GM12878 (cell line): ENCODE data around the gene DDIT3. TPM values are rescaled to one million over a fixed set of nuclear protein-coding genes. Genes with fewer than 3 reads are reported as not detected.

ENCODE experiments used
- ATAC-seq: fragments of 200-7000 bp; cut with Tn5 transposase; 3 replicates; pipeline ENCODE4 v1.9.1; 2020; ENCODE audit warnings: mild to moderate bottlenecking, moderate library complexity
- BruUV-seq: library from RNA; stranded (reverse); fragments of 400-500 nt; replicated peaks from 2 replicates; lab custom pipeline; 2021; lab: Mats Ljungman, UMichigan
- CTCF ChIA-PET: fragments of 300-600 bp; sonication (Branson Sonifier 250); formaldehyde crosslinking; extraction: SDS; loops from one replicate; lab custom pipeline; 2021; ENCODE audit warnings: inconsistent platforms; lab: Yijun Ruan, JAX
- POLR2A ChIA-PET: fragments of 350-600 bp; formaldehyde crosslinking; extraction: SDS; loops from one replicate; lab custom pipeline; 2021; ENCODE audit warnings: inconsistent platforms; lab: Charles Lee
- RAD21 ChIA-PET: fragments of 300-600 bp; sonication (Branson Sonifier 250); formaldehyde crosslinking; loops from one replicate; lab custom pipeline; 2023; ENCODE audit warnings: antibody characterized with exemption; ENCODE audit not compliant: unreplicated experiment; lab: Charles Lee
- SMC1A ChIA-PET: fragments of 300-600 bp; sonication (Branson Sonifier 250); formaldehyde crosslinking; loops from one replicate; lab custom pipeline; 2023; ENCODE audit not compliant: unreplicated experiment, uncharacterized antibody; lab: Charles Lee
- DNase-seq: peaks from one replicate; pipeline ENCODE4 v3.0.0-alpha.2; 2011; ENCODE audit warnings: low read depth, low spot score
- FAIRE-seq: peaks from 3 replicates; lab custom pipeline; 2011; peaks lifted over from hg19 to GRCh38; lab: Jason Lieb, UNC
- H2AFZ ChIP-seq: 2 replicates; pipeline ENCODE4 v1.6.0; 2011; ENCODE audit warnings: low read depth, low read length, control low read depth; ENCODE audit not compliant: control insufficient read depth
- H3K27ac ChIP-seq: 2 replicates; pipeline ENCODE4 v1.5.1; 2011; ENCODE audit warnings: control low read depth; ENCODE audit not compliant: control insufficient read depth, insufficient read depth
- H3K27me3 ChIP-seq, 2 experiments: replicated peaks in 1 of 2; 2 replicates each; pipeline versions ENCODE4 v1.6.0 to v1.6.1; 2011; ENCODE audit warnings: low read length in 1 of 2; ENCODE audit not compliant: control insufficient read depth in 2 of 2, insufficient read depth in 2 of 2
- H3K36me3 ChIP-seq, 2 experiments: 2 replicates each; pipeline ENCODE4 v1.5.1; 2011; ENCODE audit warnings: low read length in 1 of 2; ENCODE audit not compliant: control insufficient read depth in 2 of 2, insufficient read depth in 2 of 2
- H3K4me1 ChIP-seq: 2 replicates; pipeline ENCODE4 v1.6.1; 2011; ENCODE audit warnings: mild to moderate bottlenecking, low read length, moderate library complexity, mixed read lengths; ENCODE audit not compliant: control insufficient read depth, insufficient read depth
- H3K4me2 ChIP-seq: 2 replicates; pipeline ENCODE4 v1.6.0; 2011; ENCODE audit warnings: control low read depth; ENCODE audit not compliant: control insufficient read depth, insufficient read depth
- H3K4me3 ChIP-seq: fragments of 200-600 bp; sonication (generic); 2 replicates; pipeline ENCODE4 v1.5.1; 2016
- H3K79me2 ChIP-seq: 2 replicates; pipeline ENCODE4 v1.6.0; 2011; ENCODE audit warnings: low read length; ENCODE audit not compliant: control insufficient read depth, insufficient read depth
- H3K9ac ChIP-seq: 2 replicates; pipeline ENCODE4 v1.8.0; 2011; ENCODE audit warnings: low read length, control low read depth, mixed read lengths; ENCODE audit not compliant: control insufficient read depth, insufficient read depth
- H3K9me3 ChIP-seq: replicated peaks from 3 replicates; pipeline ENCODE4 v1.5.1; 2011; ENCODE audit warnings: mild to moderate bottlenecking, low read length; ENCODE audit not compliant: control insufficient read depth, insufficient read depth
- H4K20me1 ChIP-seq: 2 replicates; pipeline ENCODE4 v1.6.0; 2011; ENCODE audit not compliant: control insufficient read depth, insufficient read depth
- ESRRA ChIP-seq: IDR thresholded peaks from 2 replicates; pipeline ENCODE4 v1.6.1; 2012; ENCODE audit warnings: mild to moderate bottlenecking, low read length, improper control_type of control experiment
- ETV6 ChIP-seq, 2 experiments: fragments of 450-650 bp in 1 of 2; IDR thresholded peaks in 1 of 2; conservative IDR thresholded peaks in 1 of 2; 2 replicates each; pipeline ENCODE4 v1.6.1; 2014; ENCODE audit warnings: antibody characterized with exemption in 1 of 2, borderline replicate concordance in 1 of 2, low read depth in 1 of 2, mild to moderate bottlenecking in 1 of 2, moderate library complexity in 1 of 2
- POLR2A ChIP-seq: IDR thresholded peaks from 2 replicates; pipeline ENCODE4 v1.6.1; 2011; ENCODE audit warnings: low read depth, mild to moderate bottlenecking, low read length
- WGBS: methylation state at CpG from one replicate; pipeline ENCODE4 v1.1.6; 2016; ENCODE audit warnings: low lambda C conversion rate; ENCODE audit not compliant: insufficient replicate concordance, insufficient coverage; ENCODE audit errors: missing lambda C conversion rate; 5-methylcytosine and 5-hydroxymethylcytosine counted together
- in situ Hi-C: fragments of 300-500 bp; cut with MboI; formaldehyde crosslinking; loops from 9 replicates; pipeline ENCODE4 v1.14.3; 2018; ENCODE audit warnings: mixed read lengths
- intact Hi-C: fragments of 100-400 bp; cut with micrococcal nuclease; formaldehyde crosslinking; loops from one replicate; pipeline ENCODE4 v1.14.2; 2022; ENCODE audit not compliant: unreplicated experiment
- polyA plus RNA-seq, 11 experiments: library from polyadenylated mRNA; depleted of rRNA in 4 of 11; unstranded in 6 of 11; stranded (reverse) in 5 of 11; fragments of >200 nt; fragmentation: Nextera tagmentation in 4 of 11; fragmentation: Illumina TruSeq in 1 of 11; extraction: Ambion mirVana in 4 of 11; extraction: Trizol in 1 of 11; gene quantifications; 1 replicate in 1 of 11; 2 replicates in 10 of 11; pipeline versions ENCODE4 v1.2.1 to v1.2.3, GENCODE V29; 2011 to 2016; ENCODE audit warnings: inconsistent platforms in 2 of 11, missing spikeins in 2 of 11, low read depth in 1 of 11
- total RNA-seq, 4 experiments: library from RNA; depleted of rRNA in 3 of 4; stranded (reverse); fragments of >200 nt in 3 of 4; fragmentation: Illumina TruSeq in 1 of 4; extraction: Trizol in 1 of 4; gene quantifications; 2 replicates each; pipeline versions ENCODE4 v1.2.1 to v1.2.3, GENCODE V29; 2013 to 2021

The DDIT3 gene
- total and polyA plus RNA-seq, 10 of the 15 experiments (the other 5 are each of a cell fraction or from before 2014, with no cell fraction given): 9.2 to 28.9 (median 15.5) TPM

GRCh38 chr12:57530396-57531142 lies 10.3 kb upstream of the DDIT3 start:
- WGBS: 53% methylated on average over 5 of the region's 5 CpGs

GRCh38 chr12:57529831-57530230 lies 9.5 kb upstream of the DDIT3 start:
- WGBS: 83% methylated on average over 6 of the region's 6 CpGs
- SMC1A ChIA-PET: no interaction called here
- no peaks in the 10 kb centered on the region for H3K9me3 ChIP-seq
- no peak overlapping the region for H2AFZ ChIP-seq
- peaks cover 25 to 40% of the 10 kb centered on the region in 2 experiments for H3K36me3 ChIP-seq
- TF ChIP-seq POLR2A (0 out of 2 replicates have a peak, but pooled peaks have one; percentile 7), ESRRA (no peak)
- TF ChIP-seq, all 136 proteins: peak for 1
- no peak for ATAC-seq
- BruUV-seq: TSS peak; percentile 52
- DNase-seq: no peak
- intact Hi-C loops: no loop called here
- Histone ChIP-seq H3K79me2 (peaks cover 2% of the 10 kb centered on the region), H3K27ac (no peak overlapping the region), H3K9ac (no peak overlapping the region), H4K20me1 (no peaks in the 10 kb centered on the region), H3K4me1 (peaks cover 4% of the 10 kb centered on the region; the same call in 1 of the 2 replicates), H3K4me2 (no peak overlapping the region), H3K4me3 (no peak overlapping the region), H3K27me3 (no peaks in the 10 kb centered on the region)
- POLR2A ChIA-PET: no interaction called here
- no peak for FAIRE-seq
- CTCF ChIA-PET: no interaction called here
- RAD21 ChIA-PET: no interaction called here
- in situ Hi-C loops: no loop called here

More at GRCh38 chr12:57530396-57531142, 10.3 kb upstream of the DDIT3 start:
- Histone ChIP-seq H3K9ac (no peak overlapping the region), H3K27ac (no peak overlapping the region), H4K20me1 (no peaks in the 10 kb centered on the region), H3K36me3 (peaks cover 23 to 40% of the 10 kb centered on the region in 2 experiments), H2AFZ (no peak overlapping the region), H3K79me2 (no peaks in the 10 kb centered on the region; the same call in 1 of the 2 replicates), H3K4me1 (no peaks in the 10 kb centered on the region), H3K4me2 (no peak overlapping the region), H3K9me3 (no peaks in the 10 kb centered on the region), H3K4me3 (no peak overlapping the region), H3K27me3 (no peaks in the 10 kb centered on the region)
- ChIA-PET SMC1A (interaction anchor here (0.5 kb wide), 1 partner anchor 75 kb away, joined by 3 read pairs; no protein-coding TSS in a partner anchor), CTCF (interaction anchor here (1.4 kb wide), 1 partner anchor 16 kb away, joined by 4 read pairs; no protein-coding TSS in a partner anchor), POLR2A (interaction anchor here (1.2 to 1.3 kb wide), 2 partner anchors 15 to 17 kb away, joined by 3 read pairs; partner anchors contain the start of gene DCTN2), RAD21 (interaction anchor here (0.7 kb wide), 1 partner anchor 72 kb away, joined by 3 read pairs; no protein-coding TSS in a partner anchor)
- in situ Hi-C loops (no loop called here), intact Hi-C loops (no loop called here)
- ATAC-seq (no peak), DNase-seq (no peak), FAIRE-seq (no peak)
- TSS peak; percentile 58 for BruUV-seq
- TF ChIP-seq POLR2A (peak; percentile 38; the same call in 1 of the 2 replicates), ETV6 (conservative IDR thresholded peaks at IDR 0.05 in 1 of 2, IDR thresholded peaks at IDR 0.05 in 1 of 2; ENCODE audit: borderline replicate concordance in 1 of 2, low read depth in 1 of 2) (no peak)
